ENCODE measurements around the gene TRAPPC3. TPM values are rescaled to one million over a fixed set of nuclear protein-coding genes. Genes with fewer than 3 reads are reported as not detected.

Gene TRAPPC3
- total and polyA plus RNA-seq, 7 donors = 75.1 to 177 (median 108) TPM

DNA sequence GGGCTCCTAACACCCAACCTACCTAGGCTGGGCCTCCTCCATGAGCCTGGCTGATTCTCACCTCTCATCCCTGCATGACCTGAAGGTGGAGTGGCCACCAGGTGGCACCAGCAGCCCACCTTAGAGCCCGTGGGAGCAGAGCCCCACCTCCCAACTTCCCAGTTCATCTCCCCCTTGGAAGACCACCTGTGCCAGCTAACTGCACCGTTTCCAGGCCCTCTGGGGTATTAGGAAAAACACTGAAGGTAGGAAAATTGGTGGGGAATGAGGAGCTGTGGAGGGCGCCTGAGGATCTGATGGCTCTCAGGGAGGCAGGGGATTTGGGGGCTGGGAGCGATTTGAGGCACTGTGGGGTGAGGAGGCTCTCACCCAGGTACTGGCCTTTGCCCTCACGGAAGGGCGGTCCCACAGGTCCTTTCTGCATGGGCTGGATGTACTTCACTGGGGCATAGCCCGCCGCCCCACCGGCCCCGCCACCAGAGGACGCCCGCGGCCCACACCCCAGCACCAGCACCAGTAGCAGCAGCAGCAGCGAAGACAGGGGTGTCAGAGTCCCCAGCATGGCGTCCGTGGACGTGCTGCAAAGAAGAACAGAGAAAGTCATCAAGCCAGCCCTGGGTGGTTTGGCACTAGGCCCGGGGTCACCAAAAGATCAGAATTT, 49.5 kb downstream of the TRAPPC3 start:
- Histone ChIP-seq H3K36me3 (peaks cover 0 to 16% (median under 1%) of the 10 kb centered on the region in 4 donors), H3K4me1 (peaks cover 0 to 9% (median 7%) of the 10 kb centered on the region in 4 donors), H3K27me3 (no peaks in the 10 kb centered on the region), H3K27ac (peak overlapping the region in 1 of 4 donors; percentile 18), H3K9me3 (no peaks in the 10 kb centered on the region), H3K4me3 (no peak overlapping the region)
- intact Hi-C loops (cut with DNase I) = loop anchor here (1.0 to 5.0 kb wide), 4 partner anchors 35 to 321 kb away; no protein-coding TSS in a partner anchor
- WGBS, 2 donors = 13 to 31% methylated on average over 18 of the region's 18 CpGs
- no peak for TF ChIP-seq EP300 (IDR thresholded peaks at IDR 0.05)
- TF ChIP-seq POLR2AphosphoS5 (IDR thresholded peaks at IDR 0.05) = no peak
- TF ChIP-seq, protein P1, sequence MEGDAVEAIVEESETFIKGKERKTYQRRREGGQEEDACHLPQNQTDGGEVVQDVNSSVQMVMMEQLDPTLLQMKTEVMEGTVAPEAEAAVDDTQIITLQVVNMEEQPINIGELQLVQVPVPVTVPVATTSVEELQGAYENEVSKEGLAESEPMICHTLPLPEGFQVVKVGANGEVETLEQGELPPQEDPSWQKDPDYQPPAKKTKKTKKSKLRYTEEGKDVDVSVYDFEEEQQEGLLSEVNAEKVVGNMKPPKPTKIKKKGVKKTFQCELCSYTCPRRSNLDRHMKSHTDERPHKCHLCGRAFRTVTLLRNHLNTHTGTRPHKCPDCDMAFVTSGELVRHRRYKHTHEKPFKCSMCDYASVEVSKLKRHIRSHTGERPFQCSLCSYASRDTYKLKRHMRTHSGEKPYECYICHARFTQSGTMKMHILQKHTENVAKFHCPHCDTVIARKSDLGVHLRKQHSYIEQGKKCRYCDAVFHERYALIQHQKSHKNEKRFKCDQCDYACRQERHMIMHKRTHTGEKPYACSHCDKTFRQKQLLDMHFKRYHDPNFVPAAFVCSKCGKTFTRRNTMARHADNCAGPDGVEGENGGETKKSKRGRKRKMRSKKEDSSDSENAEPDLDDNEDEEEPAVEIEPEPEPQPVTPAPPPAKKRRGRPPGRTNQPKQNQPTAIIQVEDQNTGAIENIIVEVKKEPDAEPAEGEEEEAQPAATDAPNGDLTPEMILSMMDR (IDR thresholded peaks at IDR 0.05) = peak; percentile 79 to 88 (median 84)
- no peak for TF ChIP-seq POLR2A (IDR thresholded peaks at IDR 0.05)
- DNase-seq = peak; percentile 86

DNA sequence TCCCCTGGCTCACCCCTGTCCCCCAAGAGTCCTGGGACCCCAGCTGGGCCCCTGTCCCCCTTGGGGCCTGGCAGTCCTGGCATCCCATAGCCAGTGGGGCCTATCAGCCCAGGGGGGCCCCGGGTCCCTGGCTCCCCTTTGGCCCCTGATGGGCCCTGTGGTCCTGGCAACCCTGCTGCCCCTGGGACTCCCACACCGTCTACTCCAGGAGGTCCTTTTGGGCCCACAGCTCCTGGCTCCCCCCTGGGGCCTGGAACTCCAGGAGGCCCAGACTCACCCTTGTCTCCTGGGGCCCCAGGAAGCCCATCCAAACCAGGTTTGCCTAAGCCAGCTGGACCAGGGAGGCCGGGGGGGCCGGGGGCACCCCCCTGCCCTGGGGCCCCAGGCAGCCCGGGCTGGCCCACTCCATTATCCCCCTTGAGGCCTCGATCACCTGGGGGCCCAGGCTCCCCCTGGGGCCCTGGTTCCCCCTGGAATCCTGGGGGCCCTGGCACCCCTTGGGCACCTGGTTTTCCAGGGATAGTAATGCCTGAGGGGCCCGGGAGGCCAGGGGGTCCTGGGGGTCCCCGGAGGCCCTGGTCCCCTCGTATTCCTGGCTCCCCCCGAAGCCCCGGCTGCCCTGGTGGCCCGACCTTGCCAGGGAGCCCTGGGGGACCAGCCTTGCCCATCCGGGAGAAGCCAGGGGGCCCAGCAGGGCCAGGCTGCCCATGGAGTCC, 50.5 kb downstream of the TRAPPC3 start:
- H3K9me3 ChIP-seq = no peaks in the 10 kb centered on the region
- WGBS, 2 donors = 84 to 91% methylated on average over 13 of the region's 13 CpGs
- DNase-seq = no peak
- H3K36me3 ChIP-seq = peaks cover 0 to 26% (median 9%) of the 10 kb centered on the region in 4 donors
- intact Hi-C loops (cut with DNase I) = loop anchor here (1.0 to 5.0 kb wide), 4 partner anchors 36 to 322 kb away; no protein-coding TSS in a partner anchor
- TF ChIP-seq, protein P1 (IDR thresholded peaks at IDR 0.05) = no peak
- TF ChIP-seq POLR2A (IDR thresholded peaks at IDR 0.05) = no peak
- no peak for TF ChIP-seq EP300 (IDR thresholded peaks at IDR 0.05)
- no peak for TF ChIP-seq POLR2AphosphoS5 (IDR thresholded peaks at IDR 0.05)
- peaks cover 0 to 9% (median 7%) of the 10 kb centered on the region in 4 donors for H3K4me1 ChIP-seq
- no peak overlapping the region for H3K4me3 ChIP-seq
- no peak overlapping the region for H3K27ac ChIP-seq
- H3K27me3 ChIP-seq = no peaks in the 10 kb centered on the region

DNA sequence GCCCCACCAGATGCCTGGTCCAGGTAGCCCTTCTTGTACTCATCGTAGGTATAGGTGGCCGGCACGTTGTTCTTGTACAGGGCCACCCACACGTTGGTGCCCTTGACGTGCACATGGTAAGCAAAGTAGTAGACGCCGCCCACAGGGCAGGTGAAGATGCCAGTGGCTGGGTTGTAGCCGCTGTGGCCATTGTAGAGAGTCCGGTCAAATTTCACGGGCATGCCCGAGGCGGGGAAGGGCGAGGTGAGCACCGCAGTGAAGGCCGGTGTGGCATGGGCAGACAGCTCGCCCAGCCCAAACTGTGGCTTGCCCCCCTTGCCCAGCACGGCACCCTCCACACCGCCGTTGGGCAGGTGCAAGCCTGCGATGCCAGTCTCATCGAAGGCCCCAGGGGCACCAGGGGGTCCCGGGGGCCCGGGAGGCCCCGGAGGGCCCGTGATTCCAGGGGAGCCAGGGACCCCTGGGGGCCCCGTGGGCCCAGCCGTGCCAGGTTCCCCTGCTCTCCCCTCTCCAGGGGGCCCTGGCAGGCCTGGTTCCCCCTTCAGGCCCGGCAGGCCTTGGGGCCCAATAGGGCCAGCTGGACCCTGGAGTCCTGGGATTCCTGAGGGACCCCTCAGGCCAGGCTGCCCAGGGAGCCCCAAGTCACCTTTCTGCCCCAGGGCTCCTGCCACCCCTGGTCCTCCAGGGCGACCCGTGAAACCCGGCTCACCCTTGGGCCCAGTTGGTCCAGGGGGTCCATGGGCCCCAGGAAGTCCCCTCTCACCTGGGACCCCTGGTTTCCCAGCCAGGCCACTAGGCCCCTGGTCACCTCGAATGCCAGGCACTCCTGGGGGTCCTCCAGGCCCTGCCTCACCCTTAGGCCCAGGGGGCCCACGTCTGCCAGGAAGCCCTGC, 51.3 kb downstream of the TRAPPC3 start:
- H3K4me3 ChIP-seq = no peak overlapping the region
- H3K36me3 ChIP-seq = peaks cover under 1 to 35% (median 18%) of the 10 kb centered on the region in 4 donors
- no peaks in the 10 kb centered on the region for H3K27me3 ChIP-seq
- no peaks in the 10 kb centered on the region for H3K9me3 ChIP-seq
- DNase-seq = no peak
- TF ChIP-seq POLR2A (IDR thresholded peaks at IDR 0.05) (no peak), POLR2AphosphoS5 (IDR thresholded peaks at IDR 0.05) (no peak), EP300 (IDR thresholded peaks at IDR 0.05) (no peak)
- TF ChIP-seq, protein P1 (IDR thresholded peaks at IDR 0.05) = no peak
- H3K4me1 ChIP-seq = peaks cover 0 to 11% (median 7%) of the 10 kb centered on the region in 4 donors
- intact Hi-C loops (cut with DNase I) = loop anchor here (2.0 to 5.0 kb wide), 2 partner anchors 91 to 189 kb away; no protein-coding TSS in a partner anchor
- 88 to 92% methylated on average over 33 of the region's 33 CpGs for WGBS, 2 donors
- H3K27ac ChIP-seq = no peak overlapping the region
